ENCODE data around the gene BMP2.

The BMP2 gene

GRCh38 chr20:6767536-6768227 is at the start of gene BMP2:
Gene BMP2, plus strand, starts transcription at chr20:6767686. Its CDS starts 2,441 bp downstream, at chr20:6770127.
- TF ChIP-seq, protein P1, sequence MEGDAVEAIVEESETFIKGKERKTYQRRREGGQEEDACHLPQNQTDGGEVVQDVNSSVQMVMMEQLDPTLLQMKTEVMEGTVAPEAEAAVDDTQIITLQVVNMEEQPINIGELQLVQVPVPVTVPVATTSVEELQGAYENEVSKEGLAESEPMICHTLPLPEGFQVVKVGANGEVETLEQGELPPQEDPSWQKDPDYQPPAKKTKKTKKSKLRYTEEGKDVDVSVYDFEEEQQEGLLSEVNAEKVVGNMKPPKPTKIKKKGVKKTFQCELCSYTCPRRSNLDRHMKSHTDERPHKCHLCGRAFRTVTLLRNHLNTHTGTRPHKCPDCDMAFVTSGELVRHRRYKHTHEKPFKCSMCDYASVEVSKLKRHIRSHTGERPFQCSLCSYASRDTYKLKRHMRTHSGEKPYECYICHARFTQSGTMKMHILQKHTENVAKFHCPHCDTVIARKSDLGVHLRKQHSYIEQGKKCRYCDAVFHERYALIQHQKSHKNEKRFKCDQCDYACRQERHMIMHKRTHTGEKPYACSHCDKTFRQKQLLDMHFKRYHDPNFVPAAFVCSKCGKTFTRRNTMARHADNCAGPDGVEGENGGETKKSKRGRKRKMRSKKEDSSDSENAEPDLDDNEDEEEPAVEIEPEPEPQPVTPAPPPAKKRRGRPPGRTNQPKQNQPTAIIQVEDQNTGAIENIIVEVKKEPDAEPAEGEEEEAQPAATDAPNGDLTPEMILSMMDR (IDR thresholded peaks at IDR 0.05; ENCODE audit: borderline replicate concordance, insufficient read depth, low read depth, low read length), result no peak
- H3K4me3 ChIP-seq (ENCODE audit: low read depth, low read length), result no peak within 1 kb of the TSS

DNA sequence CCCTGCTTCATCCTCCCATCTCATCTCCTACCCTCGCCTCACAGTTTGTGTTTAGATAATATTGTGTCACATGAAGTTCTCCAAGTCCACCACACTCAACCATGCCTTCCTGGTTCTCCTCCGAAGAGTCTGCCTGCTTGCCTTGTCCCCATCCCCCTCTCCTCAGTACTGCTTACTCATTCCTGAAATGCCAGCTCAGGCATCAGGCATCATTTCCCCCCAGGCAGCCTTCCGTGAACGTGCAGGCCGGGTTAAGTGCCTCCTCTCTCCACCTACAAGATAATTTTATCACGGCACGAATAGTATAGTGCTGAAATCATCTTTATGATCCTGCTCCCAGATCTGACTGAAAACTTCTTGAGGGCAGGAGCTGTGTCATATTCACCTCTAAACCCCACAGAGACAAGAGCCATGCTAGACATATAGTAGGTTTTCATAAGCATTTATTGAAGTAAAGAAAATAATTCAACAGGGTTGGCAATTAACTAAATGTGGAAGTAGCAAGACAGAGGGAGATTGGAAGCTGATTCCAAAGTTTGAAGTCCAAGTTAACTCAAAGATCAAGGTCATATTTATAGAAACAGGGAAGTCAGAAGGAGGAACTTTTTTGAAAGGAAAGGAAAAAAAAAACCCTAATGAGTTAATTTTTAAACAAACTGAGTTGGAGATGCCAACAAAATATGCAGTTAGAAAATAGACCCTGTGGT is 48.7 kb upstream of the BMP2 start:
- no peak overlapping the region for H3K4me3 ChIP-seq (ENCODE audit: low read depth, low read length)
- TF ChIP-seq, protein P1 (IDR thresholded peaks at IDR 0.05; ENCODE audit: borderline replicate concordance, insufficient read depth, low read depth, low read length), result no peak

DNA sequence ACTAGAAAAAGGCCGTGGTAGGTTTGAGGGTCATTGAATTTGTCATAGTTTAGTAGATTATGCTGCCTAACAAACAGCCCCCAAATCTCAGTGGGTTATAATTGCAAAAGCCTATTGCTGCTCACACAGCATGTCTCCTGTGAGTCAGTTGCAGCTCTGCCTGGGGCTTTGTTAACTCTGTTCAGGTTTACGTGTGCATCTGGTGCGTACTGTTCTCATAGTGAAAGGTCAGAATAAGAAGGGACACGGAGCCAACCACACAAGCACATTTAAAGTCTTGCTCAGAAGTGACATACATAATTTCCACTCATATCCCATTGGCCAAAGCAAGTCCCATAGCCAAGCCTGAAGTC is 48.1 kb upstream of the BMP2 start:
- TF ChIP-seq, protein P1 (IDR thresholded peaks at IDR 0.05; ENCODE audit: borderline replicate concordance, insufficient read depth, low read depth, low read length), result no peak
- no peak overlapping the region for H3K4me3 ChIP-seq (ENCODE audit: low read depth, low read length)

- no peak overlapping the region for H3K4me3 ChIP-seq (ENCODE audit: low read depth, low read length)
- TF ChIP-seq, protein P1 (IDR thresholded peaks at IDR 0.05; ENCODE audit: borderline replicate concordance, insufficient read depth, low read depth, low read length), result no peak
Measured at GRCh38 chr20:6726761-6727160, 40.7 kb upstream of the BMP2 start.

- TF ChIP-seq, protein P1 (IDR thresholded peaks at IDR 0.05; ENCODE audit: borderline replicate concordance, insufficient read depth, low read depth, low read length), result no peak
- no peak overlapping the region for H3K4me3 ChIP-seq (ENCODE audit: low read depth, low read length)
Measured at GRCh38 chr20:6730672-6731328, 36.7 kb upstream of the BMP2 start.

GRCh38 chr20:6732001-6732447 is 35.5 kb upstream of the BMP2 start:
- TF ChIP-seq, protein P1 (IDR thresholded peaks at IDR 0.05; ENCODE audit: borderline replicate concordance, insufficient read depth, low read depth, low read length), result no peak
- H3K4me3 ChIP-seq (ENCODE audit: low read depth, low read length), result no peak overlapping the region

Data from GM12875 (cell line).